Transverse colon (tissue), 4 donors: ENCODE data around the gene CMTM6. TPM values are rescaled to one million over a fixed set of nuclear protein-coding genes. Genes with fewer than 3 reads are reported as not detected.

Experiments
- DNase-seq: peaks from one replicate; pipeline ENCODE4 v3.0.0-alpha.2; 2019
- H3K27ac ChIP-seq, 4 donors: fragments of 200-600 bp; sonication (generic); 2 replicates each; pipeline ENCODE4 v1.5.1; 2016 to 2018; ENCODE audit warnings: inconsistent platforms in 4 of 4
- H3K27me3 ChIP-seq: fragments of 200-600 bp; sonication (generic); 2 replicates; pipeline ENCODE4 v1.5.1; 2017; ENCODE audit warnings: inconsistent platforms
- H3K36me3 ChIP-seq, 4 donors: fragments of 200-600 bp; sonication (generic); 2 replicates each; pipeline ENCODE4 v1.5.1; 2017 to 2019; ENCODE audit warnings: inconsistent platforms in 4 of 4
- H3K4me1 ChIP-seq, 4 donors: fragments of 200-600 bp; sonication (generic); 2 replicates each; pipeline ENCODE4 v1.5.1; 2017 to 2020; ENCODE audit warnings: inconsistent platforms in 4 of 4
- H3K4me3 ChIP-seq, 4 donors: fragments of 200-600 bp; sonication (generic); 1 replicate in 1 of 4; 2 replicates in 3 of 4; pipeline versions ENCODE4 v1.5.1 to v1.6.1; 2017 to 2019; ENCODE audit warnings: inconsistent platforms in 4 of 4
- H3K9me3 ChIP-seq, 2 donors: fragments of 200-600 bp; sonication (generic); 2 replicates each; pipeline ENCODE4 v1.5.1; 2017 to 2019; ENCODE audit warnings: inconsistent platforms in 2 of 2
- CTCF ChIP-seq, 5 experiments: fragments of 200-600 bp in 3 of 5; fragments of 450-650 bp in 2 of 5; sonication (generic) in 3 of 5; IDR thresholded peaks; 1 replicate in 2 of 5; 2 replicates in 3 of 5; pipeline ENCODE4 v1.5.1; 2016 to 2017; ENCODE audit warnings: antibody characterized with exemption in 5 of 5, inconsistent platforms in 3 of 5, mild to moderate bottlenecking in 2 of 5, moderate library complexity in 1 of 5
- EP300 ChIP-seq: sonication (generic); formaldehyde crosslinking; IDR thresholded peaks from one replicate; pipeline ENCODE4 v1.6.1; 2017; ENCODE audit warnings: antibody characterized with exemption, low read depth
- POLR2A ChIP-seq: fragments of 450-650 bp; IDR thresholded peaks from one replicate; pipeline ENCODE4 v1.6.1; 2016; ENCODE audit warnings: antibody characterized with exemption, mild to moderate bottlenecking, moderate library complexity
- POLR2AphosphoS5 ChIP-seq, 3 donors: sonication (generic); formaldehyde crosslinking; IDR thresholded peaks; one replicate each; pipeline ENCODE4 v1.6.1; 2016; ENCODE audit warnings: antibody characterized with exemption in 3 of 3
- WGBS, 2 donors: methylation state at CpG; one replicate each; pipeline ENCODE4 v1.1.5; 2018; ENCODE audit warnings: low coverage in 1 of 2; 5-methylcytosine and 5-hydroxymethylcytosine counted together
- in situ Hi-C, 4 donors: fragments of 200-750 bp; cut with MboI; loops; one replicate each; pipeline versions ENCODE4 v1.15.0 to v1.15.1; 2017; ENCODE audit warnings: low sequenced_read_pairs in 3 of 4, low pct_ligation_motif_present in 1 of 4, low pct_unique_long_range_greater_than_20kb in 1 of 4
- intact Hi-C: fragments of 100-400 bp; cut with DNase I; formaldehyde crosslinking; loops from one replicate; pipeline ENCODE4 v1.15.1; 2023; ENCODE audit warnings: low total_unique reads
- total RNA-seq, 4 donors: library from RNA; depleted of rRNA; stranded (reverse); fragments of >200 nt; gene quantifications; one replicate each; pipeline ENCODE4 v1.1.0, GENCODE V29; 2016

CMTM6 gene
- total RNA-seq, 4 donors from 2014 or later: 13.8 to 68.9 (median 43.6) TPM

GRCh38 chr3:32493437-32494414 lies 8.9 kb downstream of the CMTM6 start:
- no peak overlapping the region for H3K27ac ChIP-seq

GRCh38 chr3:32492684-32493436 lies 9.8 kb downstream of the CMTM6 start:
- Histone ChIP-seq H3K27me3 (no peaks in the 10 kb centered on the region), H3K36me3 (peaks cover 0 to 5% (median 3%) of the 10 kb centered on the region in 4 donors), H3K27ac (no peak overlapping the region), H3K4me3 (no peak overlapping the region), H3K9me3 (no peaks in the 10 kb centered on the region), H3K4me1 (peaks cover 3 to 44% (median 12%) of the 10 kb centered on the region in 4 donors)
- in situ Hi-C loops (no loop called here), intact Hi-C loops (no loop called here)
- 48 to 76% methylated on average over 2 to 3 of the region's 3 CpGs for WGBS, 2 donors
- TF ChIP-seq POLR2AphosphoS5 (IDR thresholded peaks at IDR 0.05): no peak
- no peak for DNase-seq

More at GRCh38 chr3:32493437-32494414, 8.9 kb downstream of the CMTM6 start:
- Histone ChIP-seq H3K36me3 (peaks cover 0 to 5% (median 0%) of the 10 kb centered on the region in 4 donors), H3K4me1 (peaks cover 3 to 47% (median 14%) of the 10 kb centered on the region in 4 donors), H3K9me3 (no peaks in the 10 kb centered on the region), H3K4me3 (no peak overlapping the region), H3K27me3 (no peaks in the 10 kb centered on the region)
- intact Hi-C loops (no loop called here), in situ Hi-C loops (no loop called here)
- 68 to 73% methylated on average over 3 of the region's 3 CpGs for WGBS, 2 donors
- no peak for DNase-seq
- TF ChIP-seq POLR2AphosphoS5 (IDR thresholded peaks at IDR 0.05): no peak
- no peak for TF ChIP-seq EP300
- TF ChIP-seq POLR2A: no peak
- no peak for TF ChIP-seq CTCF (IDR thresholded peaks at IDR 0.05)

GRCh38 chr3:32488474-32489008 lies 14.1 kb downstream of the CMTM6 start:
- H3K4me1 ChIP-seq: peaks cover 0 to 12% (median 7%) of the 10 kb centered on the region in 4 donors
- in situ Hi-C loops (no loop called here), intact Hi-C loops (no loop called here)
- DNase-seq: no peak
- H3K36me3 ChIP-seq: peaks cover 0 to 27% (median 11%) of the 10 kb centered on the region in 4 donors
- WGBS, 2 donors: 82 to 88% methylated on average over 1 to 3 of the region's 3 CpGs
- no peaks in the 10 kb centered on the region for H3K9me3 ChIP-seq
- H3K4me3 ChIP-seq: no peak overlapping the region
- no peaks in the 10 kb centered on the region for H3K27me3 ChIP-seq
- TF ChIP-seq POLR2AphosphoS5 (IDR thresholded peaks at IDR 0.05) (no peak), EP300 (no peak), POLR2A (no peak), CTCF (IDR thresholded peaks at IDR 0.05) (no peak)
- no peak overlapping the region for H3K27ac ChIP-seq

GRCh38 chr3:32487781-32488473 lies 14.7 kb downstream of the CMTM6 start:
- intact Hi-C loops (no loop called here), in situ Hi-C loops (no loop called here)
- WGBS, 2 donors: 88 to 89% methylated on average over 3 of the region's 3 CpGs
- no peaks in the 10 kb centered on the region for H3K27me3 ChIP-seq
- peaks cover 0 to 6% (median under 1%) of the 10 kb centered on the region in 4 donors for H3K4me1 ChIP-seq
- DNase-seq: no peak
- H3K4me3 ChIP-seq: no peak overlapping the region
- no peaks in the 10 kb centered on the region for H3K9me3 ChIP-seq
- no peak for TF ChIP-seq POLR2A
- TF ChIP-seq EP300: no peak
- no peak for TF ChIP-seq POLR2AphosphoS5 (IDR thresholded peaks at IDR 0.05)
- TF ChIP-seq CTCF (IDR thresholded peaks at IDR 0.05): no peak
- peaks cover 0 to 32% (median 11%) of the 10 kb centered on the region in 4 donors for H3K36me3 ChIP-seq
- H3K27ac ChIP-seq: no peak overlapping the region
